H1 (cell line): Measurements from ENCODE around the gene SPC24. TPM values are rescaled to one million over a fixed set of nuclear protein-coding genes. Genes with fewer than 3 reads are reported as not detected.

Experiments
- CTCF ChIA-PET: fragments of 300-600 bp; sonication (Branson Sonifier 250); formaldehyde crosslinking; loops from one replicate; lab custom pipeline; 2021; ENCODE audit not compliant: partially characterized antibody; lab: Charles Lee
- POLR2A ChIA-PET: fragments of 300-600 bp; sonication (Branson Sonifier 250); formaldehyde crosslinking; loops from one replicate; lab custom pipeline; 2021; ENCODE audit warnings: inconsistent platforms; ENCODE audit not compliant: partially characterized antibody; lab: Charles Lee
- DNase-seq, 2 experiments: peaks; one replicate each; pipeline versions ENCODE4 v3.0.0 to v3.0.0-alpha.2; 2010 to 2022; ENCODE audit warnings: low spot score in 2 of 2, low read depth in 1 of 2, mixed read lengths in 1 of 2
- FAIRE-seq: peaks from 2 replicates; lab custom pipeline; 2011; peaks lifted over from hg19 to GRCh38; lab: Jason Lieb, UNC
- H2AFZ ChIP-seq: 2 replicates; pipeline ENCODE4 v1.8.1; 2012; ENCODE audit warnings: low read length, inconsistent platforms
- H2AK5ac ChIP-seq: 2 replicates; pipeline ENCODE4 v1.6.1; 2013; ENCODE audit warnings: low read depth, low read length
- H2BK120ac ChIP-seq: replicated peaks from 2 replicates; pipeline ENCODE3; 2013; ENCODE audit warnings: low read depth, low read length, inconsistent platforms
- H2BK12ac ChIP-seq: 2 replicates; pipeline ENCODE4 v1.6.1; 2013; ENCODE audit warnings: low read depth, low read length
- H2BK15ac ChIP-seq: 2 replicates; pipeline ENCODE4 v1.6.1; 2013; ENCODE audit warnings: low read length
- H2BK20ac ChIP-seq: 2 replicates; pipeline ENCODE4 v1.6.1; 2013; ENCODE audit warnings: low read length
- H2BK5ac ChIP-seq: 2 replicates; pipeline ENCODE4 v1.6.1; 2013; ENCODE audit warnings: low read depth, low read length
- H3K14ac ChIP-seq: 2 replicates; pipeline ENCODE4 v1.6.1; 2013; ENCODE audit warnings: inconsistent platforms; ENCODE audit not compliant: insufficient read length
- H3K18ac ChIP-seq: 2 replicates; pipeline ENCODE4 v1.6.1; 2013; ENCODE audit warnings: low read length; ENCODE audit errors: extremely low read depth
- H3K23ac ChIP-seq: 2 replicates; pipeline ENCODE4 v1.6.1; 2013; ENCODE audit warnings: inconsistent platforms; ENCODE audit not compliant: insufficient read length
- H3K23me2 ChIP-seq: 2 replicates; pipeline ENCODE4 v1.6.1; 2013; ENCODE audit warnings: low read depth, low read length
- H3K27ac ChIP-seq: 2 replicates; pipeline ENCODE4 v1.6.1; 2011; ENCODE audit warnings: low read depth, low read length, inconsistent platforms
- H3K27me3 ChIP-seq, 4 experiments: replicated peaks in 1 of 4; 1 replicate in 1 of 4; 2 replicates in 3 of 4; pipeline versions ENCODE4 v1.6.1 to v1.8.1; 2011 to 2013; ENCODE audit warnings: low read length in 3 of 4, mild to moderate bottlenecking in 3 of 4, inconsistent platforms in 2 of 4, mixed read lengths in 2 of 4, moderate library complexity in 1 of 4; ENCODE audit not compliant: control insufficient read depth in 3 of 4, insufficient read depth in 3 of 4; ENCODE audit errors: extremely low read depth in 1 of 4
- H3K36me3 ChIP-seq, 4 experiments: 2 replicates each; pipeline versions ENCODE4 v1.6.1 to v1.8.1; 2011 to 2013; ENCODE audit warnings: mild to moderate bottlenecking in 4 of 4, low read length in 3 of 4, moderate library complexity in 2 of 4, control low read depth in 1 of 4, inconsistent platforms in 1 of 4; ENCODE audit not compliant: insufficient read depth in 4 of 4, control insufficient read depth in 2 of 4
- H3K4ac ChIP-seq: replicated peaks from 2 replicates; pipeline ENCODE3; 2013; ENCODE audit warnings: low read length, low read depth, mixed read lengths, inconsistent platforms; ENCODE audit not compliant: insufficient read length
- H3K4me1 ChIP-seq, 4 experiments: replicated peaks in 1 of 4; 1 replicate in 1 of 4; 2 replicates in 3 of 4; pipeline versions ENCODE4 v1.6.1 to v1.8.1; 2011 to 2013; ENCODE audit warnings: low read length in 3 of 4, inconsistent platforms in 2 of 4, mixed read lengths in 1 of 4; ENCODE audit not compliant: insufficient read depth in 4 of 4, control insufficient read depth in 3 of 4
- H3K4me2 ChIP-seq, 2 experiments: 2 replicates each; pipeline versions ENCODE4 v1.6.1 to v1.8.1; 2011 to 2013; ENCODE audit warnings: low read depth in 2 of 2, low read length in 2 of 2, control low read depth in 1 of 2, inconsistent platforms in 1 of 2, mild to moderate bottlenecking in 1 of 2; ENCODE audit not compliant: insufficient read depth in 1 of 2
- H3K4me3 ChIP-seq, 4 experiments: fragments of 200-600, 300-600 bp in 1 of 4; sonication (generic), shearing (Covaris generic), sonication (Bioruptor Twin) in 1 of 4; 2 replicates each; pipeline versions ENCODE4 v1.5.1 to v1.8.1; 2011 to 2016; ENCODE audit warnings: low read length in 4 of 4, low read depth in 3 of 4, control low read depth in 2 of 4, inconsistent platforms in 2 of 4, mild to moderate bottlenecking in 2 of 4, mixed read lengths in 1 of 4, moderate library complexity in 1 of 4; ENCODE audit not compliant: insufficient read depth in 2 of 4; ENCODE audit errors: extremely low read depth in 1 of 4
- H3K56ac ChIP-seq: replicated peaks from 2 replicates; pipeline ENCODE3; 2013; ENCODE audit warnings: low read depth, mild to moderate bottlenecking, mixed read lengths, low read length, inconsistent platforms; ENCODE audit not compliant: insufficient read length
- H3K79me1 ChIP-seq: 2 replicates; pipeline ENCODE4 v1.6.1; 2013; ENCODE audit warnings: low read depth, low read length, control low read depth
- H3K79me2 ChIP-seq, 2 experiments: 2 replicates each; pipeline versions ENCODE4 v1.6.1 to v1.8.1; 2012 to 2013; ENCODE audit warnings: low read length in 2 of 2, mild to moderate bottlenecking in 2 of 2, inconsistent platforms in 1 of 2; ENCODE audit not compliant: insufficient read depth in 2 of 2, control insufficient read depth in 1 of 2
- H3K9ac ChIP-seq, 4 experiments: replicated peaks in 1 of 4; 1 replicate in 1 of 4; 2 replicates in 3 of 4; pipeline versions ENCODE4 v1.6.1 to v1.8.1; 2011 to 2013; ENCODE audit warnings: low read depth in 3 of 4, low read length in 3 of 4, control low read depth in 2 of 4, mild to moderate bottlenecking in 2 of 4, moderate library complexity in 2 of 4, inconsistent platforms in 1 of 4; ENCODE audit errors: extremely low read depth in 1 of 4
- H3K9me3 ChIP-seq, 2 experiments: 2 replicates each; pipeline versions ENCODE4 v1.6.1 to v1.8.1; 2012 to 2013; ENCODE audit warnings: mild to moderate bottlenecking in 2 of 2, moderate library complexity in 2 of 2, control low read depth in 1 of 2, inconsistent platforms in 1 of 2, low read depth in 1 of 2, low read length in 1 of 2, mixed read lengths in 1 of 2; ENCODE audit not compliant: insufficient read depth in 2 of 2
- H4K20me1 ChIP-seq, 2 experiments: replicated peaks in 1 of 2; 2 replicates each; pipeline versions ENCODE3 to v1.8.1; 2011 to 2013; ENCODE audit warnings: inconsistent platforms in 2 of 2, low read length in 2 of 2, mild to moderate bottlenecking in 1 of 2; ENCODE audit not compliant: insufficient read depth in 2 of 2, control insufficient read depth in 1 of 2
- H4K5ac ChIP-seq: 2 replicates; pipeline ENCODE4 v1.6.1; 2013; ENCODE audit warnings: low read length, low read depth, mixed read lengths, inconsistent platforms; ENCODE audit not compliant: insufficient read length
- H4K8ac ChIP-seq: 2 replicates; pipeline ENCODE4 v1.8.0; 2013; ENCODE audit warnings: mild to moderate bottlenecking, moderate library complexity, low read length, inconsistent platforms; ENCODE audit not compliant: insufficient read depth; ENCODE audit errors: extremely low read depth
- H4K91ac ChIP-seq: replicated peaks from 2 replicates; pipeline ENCODE3; 2013; ENCODE audit warnings: low read length, mixed read lengths, inconsistent platforms; ENCODE audit not compliant: insufficient read length
- CTCF ChIP-seq, 3 experiments: IDR thresholded peaks; 1 replicate in 2 of 3; 2 replicates in 1 of 3; pipeline versions ENCODE4 v1.5.1 to v1.6.1; 2011; ENCODE audit warnings: low read length in 3 of 3, mild to moderate bottlenecking in 3 of 3, inconsistent platforms in 2 of 3, low read depth in 1 of 3, moderate library complexity in 1 of 3; ENCODE audit not compliant: insufficient read depth in 1 of 3; ENCODE audit errors: control extremely low read depth in 1 of 3
- NANOG ChIP-seq: IDR thresholded peaks from 2 replicates; pipeline ENCODE4 v1.6.1; 2011; ENCODE audit warnings: low read length, low read depth, mild to moderate bottlenecking, inconsistent platforms; ENCODE audit not compliant: insufficient read depth, poor library complexity, severe bottlenecking
- RAD21 ChIP-seq, 2 experiments: IDR thresholded peaks in 1 of 2; conservative IDR thresholded peaks in 1 of 2; 2 replicates each; pipeline ENCODE4 v1.6.1; 2011; ENCODE audit warnings: low read depth in 2 of 2, low read length in 2 of 2, improper control_type of control experiment in 1 of 2, inconsistent platforms in 1 of 2, mild to moderate bottlenecking in 1 of 2, moderate library complexity in 1 of 2
- SIN3A ChIP-seq, 2 experiments: IDR thresholded peaks in 1 of 2; conservative IDR thresholded peaks in 1 of 2; 2 replicates each; pipeline ENCODE4 v1.6.1; 2011 to 2012; ENCODE audit warnings: low read length in 2 of 2, improper control_type of control experiment in 1 of 2, low read depth in 1 of 2, mild to moderate bottlenecking in 1 of 2
- USF2 ChIP-seq: IDR thresholded peaks from 2 replicates; pipeline ENCODE4 v1.6.1; 2011; ENCODE audit warnings: low read length, improper control_type of control experiment
- WGBS, 2 experiments: shearing (Covaris generic) in 1 of 2; methylation state at CpG; one replicate each; pipeline versions ENCODE4 v1.1.6 to v1.1.7; 2013 to 2015; ENCODE audit warnings: low lambda C conversion rate in 2 of 2, mixed read lengths in 2 of 2, inconsistent platforms in 1 of 2, low coverage in 1 of 2, missing lambda C conversion rate in 1 of 2; ENCODE audit not compliant: insufficient replicate concordance in 2 of 2, insufficient coverage in 1 of 2, insufficient read length in 1 of 2; ENCODE audit errors: extremely low coverage in 1 of 2, missing lambda C conversion rate in 1 of 2; 5-methylcytosine and 5-hydroxymethylcytosine counted together
- polyA plus RNA-seq, 7 experiments: library from polyadenylated mRNA; depleted of rRNA in 3 of 7; stranded (reverse) in 5 of 7; unstranded in 2 of 7; fragments of >200 nt in 5 of 7; fragments of 200-250 nt in 2 of 7; gene quantifications; 1 replicate in 5 of 7; 2 replicates in 1 of 7; 4 replicates in 1 of 7; pipeline versions ENCODE4 v1.2.1 to v1.2.3, GENCODE V29; 2011 to 2013; ENCODE audit warnings: missing spikeins in 2 of 7, mixed read lengths in 2 of 7
- total RNA-seq: library from RNA; stranded (reverse); fragmentation: NEBNext Ultra II Directional; extraction: Animal tissue kit (Norgen Biotek cat#: 25700); gene quantifications from 2 replicates; pipeline ENCODE4 v1.2.1, GENCODE V29; 2021

SPC24 gene
- total and polyA plus RNA-seq, 2 of the 8 experiments (the other 6 are each of a cell fraction or from before 2014, with no cell fraction given) = 17.7 to 42.4 TPM

GRCh38 chr19:11137542-11138384 lies 17.8 kb downstream of the SPC24 start:
- H3K27ac ChIP-seq = no peak overlapping the region
- H3K4ac ChIP-seq = no peak overlapping the region
- no peaks in the 10 kb centered on the region for H3K9me3 ChIP-seq
- no peak overlapping the region for H3K23ac ChIP-seq
- FAIRE-seq (no peak), DNase-seq (peak in 1 of 2 experiments; percentile 79)
- WGBS, 2 experiments = 16% methylated on average over 21 of the region's 28 CpGs; no CpG with 5 or more reads in 1 of the 2 experiments
- H4K8ac ChIP-seq = peak overlapping the region; percentile 82; the same call in 1 of the 2 replicates
- H4K91ac ChIP-seq = peak overlapping the region; percentile 27
- no peak overlapping the region for H2BK120ac ChIP-seq
- no peak overlapping the region for H2BK12ac ChIP-seq
- peak overlapping the region; percentile 61; the same call in 1 of the 2 replicates for H2BK5ac ChIP-seq
- H3K4me3 ChIP-seq = peak overlapping the region; percentile 9 to 57 (median 28); a peak in 6 of 8 replicates
- H3K4me1 ChIP-seq = peaks cover 0 to 17% (median 13%) of the 10 kb centered on the region in 4 experiments; a peak in 6 of 7 replicates
- no peak overlapping the region for H2AK5ac ChIP-seq
- H3K27me3 ChIP-seq = no peaks in the 10 kb centered on the region
- H3K9ac ChIP-seq = no peak overlapping the region; a peak in 1 of 7 replicates
- peak overlapping the region; percentile 87 for H4K5ac ChIP-seq
- H2AFZ ChIP-seq = no peak overlapping the region
- CTCF ChIA-PET = interaction anchor here (0.7 to 3.9 kb wide), 16 partner anchors 12 to 126 kb away, joined by 3 to 16 read pairs (median 4); no protein-coding TSS in a partner anchor
- H3K36me3 ChIP-seq = peaks cover 0 to 5% (median 2%) of the 10 kb centered on the region in 4 experiments; a peak in 5 of 8 replicates
- H3K79me1 ChIP-seq = no peaks in the 10 kb centered on the region
- peaks cover 0 to 4% of the 10 kb centered on the region in 2 experiments for H4K20me1 ChIP-seq
- H2BK20ac ChIP-seq = 0 out of 2 replicates have a peak overlapping the region, but pooled peaks have one; percentile 37
- H2BK15ac ChIP-seq = no peak overlapping the region; the same call in 1 of the 2 replicates
- H3K56ac ChIP-seq = no peak overlapping the region
- no peaks in the 10 kb centered on the region for H3K79me2 ChIP-seq
- H3K14ac ChIP-seq = no peak overlapping the region
- H3K23me2 ChIP-seq = peaks cover 3% of the 10 kb centered on the region; the same call in 1 of the 2 replicates
- H3K18ac ChIP-seq = peak overlapping the region; percentile 91; the same call in 1 of the 2 replicates
- peak overlapping the region; percentile 15 to 71 for H3K4me2 ChIP-seq
- POLR2A ChIA-PET = interaction anchor here (0.7 to 1.6 kb wide), 6 partner anchors 17 to 185 kb away, joined by 3 read pairs; partner anchors contain the start of genes LDLR and SPC24
- TF ChIP-seq SIN3A (conservative IDR thresholded peaks at IDR 0.05 in 1 of 2, IDR thresholded peaks at IDR 0.05 in 1 of 2; ENCODE audit: low read depth in 1 of 2, low read length in 2 of 2) = no peak
- no peak for TF ChIP-seq NANOG
- peak; percentile 62 to 71 (median 69) for TF ChIP-seq CTCF (IDR thresholded peaks at IDR 0.05; ENCODE audit: control extremely low read depth in 1 of 3, insufficient read depth in 1 of 3, low read depth in 1 of 3, low read length in 3 of 3)
- TF ChIP-seq USF2 = no peak
- peak; percentile 74 to 76 for TF ChIP-seq RAD21 (IDR thresholded peaks at IDR 0.05 in 1 of 2, conservative IDR thresholded peaks at IDR 0.05 in 1 of 2; ENCODE audit: low read depth in 2 of 2, low read length in 2 of 2)
